Muscle layer of colon (tissue), 2 donors: ENCODE measurements around the gene SRPK3.

ENCODE experiments used
- H3K27ac ChIP-seq: one replicate; pipeline ENCODE4 v1.7.0; 2013; ENCODE audit warnings: low read depth, mild to moderate bottlenecking, low read length, moderate library complexity
- H3K27me3 ChIP-seq, 2 donors: one replicate each; pipeline ENCODE4 v1.7.0; 2013; ENCODE audit warnings: low read length in 2 of 2, mild to moderate bottlenecking in 2 of 2; ENCODE audit not compliant: insufficient read depth in 2 of 2, control insufficient read depth in 1 of 2
- H3K36me3 ChIP-seq: one replicate; pipeline ENCODE4 v1.7.0; 2013; ENCODE audit warnings: mild to moderate bottlenecking, low read length; ENCODE audit not compliant: insufficient read depth
- H3K4me1 ChIP-seq: one replicate; pipeline ENCODE4 v1.7.0; 2013; ENCODE audit warnings: mild to moderate bottlenecking, low read length; ENCODE audit not compliant: insufficient read depth
- H3K4me3 ChIP-seq, 2 donors: one replicate each; pipeline ENCODE4 v1.7.0; 2013; ENCODE audit warnings: low read length in 2 of 2, low read depth in 1 of 2, mild to moderate bottlenecking in 1 of 2, moderate library complexity in 1 of 2
- H3K9ac ChIP-seq: one replicate; pipeline ENCODE4 v1.7.0; 2013; ENCODE audit warnings: low read length
- H3K9me3 ChIP-seq: one replicate; pipeline ENCODE4 v1.7.0; 2013; ENCODE audit warnings: mild to moderate bottlenecking, low read length
- donor health status: abdominal sarcoma.
- donor health status: Adenocarcinoma of cecum.

SRPK3 gene

GRCh38 chrX:153780678-153781427, at the start of gene SRPK3:
Gene SRPK3, plus strand, starts transcription at chrX:153781041. Its CDS starts 46 bp downstream, at chrX:153781087.
- H3K27me3 ChIP-seq: peaks cover 0 to 15% of the 10 kb centered on the region in 2 donors
- peaks cover 2% of the 10 kb centered on the region for H3K36me3 ChIP-seq
- peak within 1 kb of the TSS; percentile 63 for H3K27ac ChIP-seq
- H3K4me3 ChIP-seq: peak within 1 kb of the TSS in 1 of 2 donors; percentile 23
- H3K4me1 ChIP-seq: peaks cover 7% of the 10 kb centered on the region
- no peaks in the 10 kb centered on the region for H3K9me3 ChIP-seq
- no peak within 1 kb of the TSS for H3K9ac ChIP-seq

- H3K4me1 ChIP-seq: peaks cover 24% of the 10 kb centered on the region
- no peak overlapping the region for H3K9ac ChIP-seq
- H3K27ac ChIP-seq: no peak overlapping the region
These were observed 49.6 kb upstream of the SRPK3 start for GRCh38 chrX:153731117-153731844.

GRCh38 chrX:153731845-153732215, 49.0 kb upstream of the SRPK3 start:
- no peak overlapping the region for H3K27ac ChIP-seq

More at GRCh38 chrX:153731117-153731844, 49.6 kb upstream of the SRPK3 start:
- no peak overlapping the region for H3K4me3 ChIP-seq
- no peaks in the 10 kb centered on the region for H3K9me3 ChIP-seq
- peaks cover 11% of the 10 kb centered on the region for H3K36me3 ChIP-seq
- H3K27me3 ChIP-seq: no peaks in the 10 kb centered on the region

GRCh38 chrX:153732401-153732800, 48.4 kb upstream of the SRPK3 start:
- H3K4me3 ChIP-seq: no peak overlapping the region
- H3K27me3 ChIP-seq: no peaks in the 10 kb centered on the region
- H3K9ac ChIP-seq: no peak overlapping the region
- no peak overlapping the region for H3K27ac ChIP-seq
- no peaks in the 10 kb centered on the region for H3K9me3 ChIP-seq
- H3K4me1 ChIP-seq: peaks cover 18% of the 10 kb centered on the region
- peaks cover 22% of the 10 kb centered on the region for H3K36me3 ChIP-seq

More at GRCh38 chrX:153731845-153732215, 49.0 kb upstream of the SRPK3 start:
- Histone ChIP-seq H3K9ac (no peak overlapping the region), H3K9me3 (no peaks in the 10 kb centered on the region), H3K36me3 (peaks cover 16% of the 10 kb centered on the region), H3K27me3 (no peaks in the 10 kb centered on the region), H3K4me1 (peaks cover 23% of the 10 kb centered on the region), H3K4me3 (no peak overlapping the region)

GRCh38 chrX:153733651-153734240, 47.1 kb upstream of the SRPK3 start:
- Histone ChIP-seq H3K9ac (no peak overlapping the region), H3K27ac (no peak overlapping the region), H3K4me3 (no peak overlapping the region), H3K4me1 (peaks cover 4% of the 10 kb centered on the region), H3K9me3 (no peaks in the 10 kb centered on the region), H3K36me3 (peaks cover 22% of the 10 kb centered on the region), H3K27me3 (no peaks in the 10 kb centered on the region)

- no peak overlapping the region for H3K27ac ChIP-seq
- no peaks in the 10 kb centered on the region for H3K27me3 ChIP-seq
- H3K36me3 ChIP-seq: peaks cover 13% of the 10 kb centered on the region
- no peak overlapping the region for H3K4me3 ChIP-seq
- H3K9me3 ChIP-seq: no peaks in the 10 kb centered on the region
- no peak overlapping the region for H3K9ac ChIP-seq
- H3K4me1 ChIP-seq: no peaks in the 10 kb centered on the region
These were observed 46.0 kb upstream of the SRPK3 start for GRCh38 chrX:153734871-153735270.

- no peaks in the 10 kb centered on the region for H3K27me3 ChIP-seq
- no peaks in the 10 kb centered on the region for H3K4me1 ChIP-seq
- H3K27ac ChIP-seq: no peak overlapping the region
- H3K9me3 ChIP-seq: no peaks in the 10 kb centered on the region
- H3K36me3 ChIP-seq: peaks cover 13% of the 10 kb centered on the region
- no peak overlapping the region for H3K9ac ChIP-seq
- no peak overlapping the region for H3K4me3 ChIP-seq
These were observed 45.6 kb upstream of the SRPK3 start for GRCh38 chrX:153735274-153735673.

GRCh38 chrX:153736071-153736820, 44.6 kb upstream of the SRPK3 start:
- H3K36me3 ChIP-seq: peaks cover 13% of the 10 kb centered on the region
- no peak overlapping the region for H3K9ac ChIP-seq
- no peaks in the 10 kb centered on the region for H3K4me1 ChIP-seq
- no peak overlapping the region for H3K27ac ChIP-seq
- H3K9me3 ChIP-seq: no peaks in the 10 kb centered on the region
- H3K27me3 ChIP-seq: no peaks in the 10 kb centered on the region
- no peak overlapping the region for H3K4me3 ChIP-seq

- Histone ChIP-seq H3K4me3 (no peak overlapping the region), H3K9ac (no peak overlapping the region), H3K4me1 (no peaks in the 10 kb centered on the region), H3K9me3 (no peaks in the 10 kb centered on the region), H3K27me3 (no peaks in the 10 kb centered on the region), H3K36me3 (peaks cover 13% of the 10 kb centered on the region), H3K27ac (no peak overlapping the region)
These were observed 43.9 kb upstream of the SRPK3 start for GRCh38 chrX:153736871-153737441.

GRCh38 chrX:153738056-153738605, 42.7 kb upstream of the SRPK3 start:
- Histone ChIP-seq H3K9ac (no peak overlapping the region), H3K4me3 (no peak overlapping the region), H3K27ac (no peak overlapping the region), H3K27me3 (no peaks in the 10 kb centered on the region), H3K4me1 (no peaks in the 10 kb centered on the region), H3K9me3 (no peaks in the 10 kb centered on the region), H3K36me3 (peaks cover 13% of the 10 kb centered on the region)
